IMR-90 (cell line): ENCODE measurements around the gene KRT3. TPM values are rescaled to one million over a fixed set of nuclear protein-coding genes. Genes with fewer than 3 reads are reported as not detected.

Experiments used
- ATAC-seq: fragments of 200-7000 bp; cut with Tn5 transposase; 2 replicates; pipeline ENCODE4 v1.9.1; 2020; ENCODE audit warnings: low read depth, mild to moderate bottlenecking, moderate library complexity
- BruUV-seq: library from RNA; stranded (reverse); fragments of 400-500 nt; replicated peaks from 2 replicates; lab custom pipeline; 2021; lab: Mats Ljungman, UMichigan
- CTCF ChIA-PET: fragments of 300-600 bp; formaldehyde crosslinking; extraction: SDS; loops from one replicate; lab custom pipeline; 2021; ENCODE audit warnings: antibody characterized with exemption; lab: Yijun Ruan, JAX
- POLR2A ChIA-PET: fragments of 300-600 bp; sonication (Branson Sonifier 250); formaldehyde crosslinking; loops from one replicate; lab custom pipeline; 2022; ENCODE audit warnings: antibody characterized with exemption; ENCODE audit not compliant: unreplicated experiment; lab: Charles Lee
- DNase-seq: peaks from one replicate; pipeline ENCODE4 v3.0.0; 2013
- H2AFZ ChIP-seq: replicated peaks from 2 replicates; pipeline ENCODE3; 2013; ENCODE audit warnings: low read length, mild to moderate bottlenecking; ENCODE audit not compliant: poor library complexity
- H2AK5ac ChIP-seq: 2 replicates; pipeline ENCODE4 v1.6.1; 2013; ENCODE audit warnings: low read depth, low read length, inconsistent platforms
- H2AK9ac ChIP-seq: replicated peaks from 2 replicates; pipeline ENCODE3; 2013; ENCODE audit warnings: mild to moderate bottlenecking, low read depth, low read length, moderate library complexity; ENCODE audit not compliant: poor library complexity
- H2BK120ac ChIP-seq: 2 replicates; pipeline ENCODE4 v1.6.1; 2013; ENCODE audit warnings: low read depth, low read length, inconsistent platforms
- H2BK15ac ChIP-seq: 3 replicates; pipeline ENCODE4 v1.6.1; 2013; ENCODE audit warnings: low read depth, low read length, inconsistent platforms
- H2BK20ac ChIP-seq: 2 replicates; pipeline ENCODE4 v1.6.1; 2013; ENCODE audit warnings: low read depth, mild to moderate bottlenecking, inconsistent platforms, low read length, moderate library complexity
- H2BK5ac ChIP-seq: 2 replicates; pipeline ENCODE4 v1.6.1; 2013; ENCODE audit warnings: mild to moderate bottlenecking, low read depth, low read length, inconsistent platforms; ENCODE audit not compliant: poor library complexity, severe bottlenecking
- H3K14ac ChIP-seq: replicated peaks from 2 replicates; pipeline ENCODE4 v1.6.1; 2013; ENCODE audit warnings: low read depth, low read length, inconsistent platforms
- H3K18ac ChIP-seq: 2 replicates; pipeline ENCODE4 v1.6.1; 2013; ENCODE audit warnings: low read depth, low read length, control low read depth
- H3K23ac ChIP-seq: 2 replicates; pipeline ENCODE4 v1.6.1; 2013; ENCODE audit warnings: low read depth, low read length, inconsistent platforms
- H3K27ac ChIP-seq: 2 replicates; pipeline ENCODE4 v1.5.1; 2013; ENCODE audit warnings: mild to moderate bottlenecking, control low read depth, low read length; ENCODE audit not compliant: insufficient read depth
- H3K27me3 ChIP-seq: 2 replicates; pipeline ENCODE4 v1.6.1; 2013; ENCODE audit warnings: low read length; ENCODE audit not compliant: control insufficient read depth, insufficient read depth
- H3K36me3 ChIP-seq: 2 replicates; pipeline ENCODE4 v1.6.1; 2013; ENCODE audit warnings: low read length, mixed read lengths; ENCODE audit not compliant: control insufficient read depth, insufficient read depth
- H3K4ac ChIP-seq: 2 replicates; pipeline ENCODE4 v1.6.1; 2013; ENCODE audit warnings: low read depth, low read length, inconsistent platforms
- H3K4me1 ChIP-seq: 2 replicates; pipeline ENCODE4 v1.6.1; 2013; ENCODE audit warnings: low read length, mixed read lengths; ENCODE audit not compliant: control insufficient read depth, insufficient read depth
- H3K4me2 ChIP-seq: 2 replicates; pipeline ENCODE4 v1.6.1; 2013; ENCODE audit warnings: low read depth, mild to moderate bottlenecking, control low read depth, low read length, moderate library complexity
- H3K4me3 ChIP-seq: 2 replicates; pipeline ENCODE4 v1.5.1; 2013; ENCODE audit warnings: low read depth, mild to moderate bottlenecking, control low read depth, low read length, moderate library complexity; ENCODE audit not compliant: insufficient read depth
- H3K56ac ChIP-seq: 2 replicates; pipeline ENCODE4 v1.6.1; 2013; ENCODE audit warnings: low read length, inconsistent platforms; ENCODE audit not compliant: insufficient read depth; ENCODE audit errors: extremely low read depth
- H3K79me1 ChIP-seq, 2 experiments: 2 replicates each; pipeline ENCODE4 v1.6.1; 2013; ENCODE audit warnings: low read length in 2 of 2, inconsistent platforms in 1 of 2, low read depth in 1 of 2
- H3K9ac ChIP-seq: 2 replicates; pipeline ENCODE4 v1.6.1; 2013; ENCODE audit warnings: low read depth, low read length, control low read depth
- H3K9me1 ChIP-seq: 2 replicates; pipeline ENCODE4 v1.6.1; 2013; ENCODE audit warnings: low read length, inconsistent platforms; ENCODE audit not compliant: insufficient read depth
- H3K9me3 ChIP-seq: 2 replicates; pipeline ENCODE4 v1.6.1; 2013; ENCODE audit warnings: low read length; ENCODE audit not compliant: control insufficient read depth, insufficient read depth
- H4K20me1 ChIP-seq: 2 replicates; pipeline ENCODE4 v1.6.1; 2013; ENCODE audit warnings: low read length, inconsistent platforms; ENCODE audit not compliant: insufficient read depth
- H4K5ac ChIP-seq: 2 replicates; pipeline ENCODE4 v1.6.1; 2013; ENCODE audit warnings: mild to moderate bottlenecking, low read depth, low read length, control low read depth
- H4K8ac ChIP-seq, 2 experiments: 2 replicates each; pipeline ENCODE4 v1.6.1; 2013; ENCODE audit warnings: low read depth in 2 of 2, low read length in 2 of 2, control low read depth in 1 of 2, inconsistent platforms in 1 of 2
- H4K91ac ChIP-seq: 2 replicates; pipeline ENCODE4 v1.6.1; 2013; ENCODE audit warnings: low read depth, low read length, inconsistent platforms; ENCODE audit not compliant: insufficient read depth
- BHLHE40 ChIP-seq: fragments of 150-350 bp; IDR thresholded peaks from 2 replicates; pipeline ENCODE4 v1.6.1; 2016; ENCODE audit warnings: mild to moderate bottlenecking, low read depth, low read length
- ELK1 ChIP-seq: fragments of 150-350 bp; IDR thresholded peaks from 2 replicates; pipeline ENCODE4 v1.6.1; 2016; ENCODE audit warnings: low read depth, mild to moderate bottlenecking, low read length, moderate library complexity, borderline replicate concordance
- POLR2A ChIP-seq: IDR thresholded peaks from 2 replicates; pipeline ENCODE4 v1.6.1; 2012; ENCODE audit warnings: mild to moderate bottlenecking, low read depth, low read length
- RCOR1 ChIP-seq: IDR thresholded peaks from 2 replicates; pipeline ENCODE4 v1.6.1; 2012; ENCODE audit warnings: mild to moderate bottlenecking, low read length, improper control_type of control experiment; ENCODE audit not compliant: insufficient replicate concordance
- WGBS, 2 experiments: methylation state at CpG; one replicate each; pipeline versions ENCODE4 v1.1.5 to v1.1.7; 2013; ENCODE audit warnings: missing lambda C conversion rate in 2 of 2; ENCODE audit not compliant: insufficient read length in 1 of 2; ENCODE audit errors: extremely low coverage in 2 of 2; 5-methylcytosine and 5-hydroxymethylcytosine counted together
- dilution Hi-C: fragments of 300-500 bp; cut with HindIII; formaldehyde crosslinking; loops from one replicate; pipeline ENCODE4 v1.14.3; 2018; ENCODE audit warnings: low sequenced_read_pairs; ENCODE audit not compliant: unreplicated experiment
- in situ Hi-C: fragments of 300-500 bp; cut with MboI; formaldehyde crosslinking; loops from 3 replicates; pipeline ENCODE4 v1.14.3; 2019; ENCODE audit warnings: low sequenced_read_pairs, inconsistent platforms, mixed read lengths
- intact Hi-C: fragments of 100-400 bp; cut with micrococcal nuclease; formaldehyde crosslinking; loops from 2 replicates; pipeline ENCODE4 v1.10.0; 2022
- polyA plus RNA-seq, 3 experiments: library from polyadenylated mRNA; depleted of rRNA; stranded (reverse); fragments of >200 nt; gene quantifications; 2 replicates each; pipeline ENCODE4 v1.2.3, GENCODE V29; 2012; ENCODE audit warnings: low replicate concordance in 1 of 3
- total RNA-seq: library from RNA; depleted of rRNA; stranded (reverse); fragments of >200 nt; gene quantifications from 2 replicates; pipeline ENCODE4 v1.2.3, GENCODE V29; 2012

The KRT3 gene
- total and polyA plus RNA-seq, 2 of the 4 experiments (the other 2 are of a cell fraction): not detected

GRCh38 chr12:52759695-52760094 lies 36.2 kb downstream of the KRT3 start:
- no peak overlapping the region for H2BK15ac ChIP-seq
- H2AFZ ChIP-seq: no peak overlapping the region
- H2AK5ac ChIP-seq: no peak overlapping the region
- H3K79me1 ChIP-seq: no peaks in the 10 kb centered on the region
- dilution Hi-C loops: no loop called here
- TF ChIP-seq BHLHE40: no peak
- no peak for TF ChIP-seq ELK1
- no peak for TF ChIP-seq POLR2A
- no peak for TF ChIP-seq RCOR1
- H4K8ac ChIP-seq: no peak overlapping the region
- no peaks in the 10 kb centered on the region for H3K9me1 ChIP-seq
- intact Hi-C loops: no loop called here
- in situ Hi-C loops: no loop called here
- no CpG with 5 or more reads among the region's 2 CpGs for WGBS, 2 experiments
- no TSS peak for BruUV-seq
- no peak overlapping the region for H2BK5ac ChIP-seq
- H3K27me3 ChIP-seq: peaks cover 2% of the 10 kb centered on the region
- no peak overlapping the region for H3K23ac ChIP-seq
- H2AK9ac ChIP-seq: no peak overlapping the region
- no peak overlapping the region for H3K9ac ChIP-seq
- H4K91ac ChIP-seq: no peak overlapping the region
- no peak overlapping the region for H3K18ac ChIP-seq
- peaks cover 5% of the 10 kb centered on the region; the same call in 1 of the 2 replicates for H3K9me3 ChIP-seq
- H3K4me2 ChIP-seq: no peak overlapping the region
- no peaks in the 10 kb centered on the region for H3K36me3 ChIP-seq
- no peak overlapping the region for H3K27ac ChIP-seq
- H3K4ac ChIP-seq: no peak overlapping the region
- no peaks in the 10 kb centered on the region for H4K20me1 ChIP-seq
- CTCF ChIA-PET: no interaction called here
- DNase-seq (no peak), ATAC-seq (no peak)
- H3K4me1 ChIP-seq: no peaks in the 10 kb centered on the region
- no peak overlapping the region for H4K5ac ChIP-seq
- no peak overlapping the region for H3K56ac ChIP-seq
- no peak overlapping the region for H3K4me3 ChIP-seq
- H2BK20ac ChIP-seq: no peak overlapping the region
- POLR2A ChIA-PET: no interaction called here
- no peak overlapping the region for H3K14ac ChIP-seq
- H2BK120ac ChIP-seq: no peak overlapping the region
